ENCODE measurements around the gene WDR91.
"Not testable (repeated sequence)": the region's sequence is repeated elsewhere in the genome, so short reads cannot be mapped to it uniquely, and the experiment has no call there.

WDR91 gene

GRCh38 chr7:135179321-135179925 is 31.9 kb downstream of the WDR91 start:
- DNase-seq (ENCODE audit: low read depth in 2 of 2), result no peak

GRCh38 chr7:135178364-135178763 is 33.0 kb downstream of the WDR91 start:
- no peak for DNase-seq (ENCODE audit: low read depth in 2 of 2)

GRCh38 chr7:135177028-135177696 is 34.2 kb downstream of the WDR91 start:
- no peak for DNase-seq (ENCODE audit: low read depth in 2 of 2)

GRCh38 chr7:135175931-135176330 is 35.4 kb downstream of the WDR91 start:
- DNase-seq (ENCODE audit: low read depth in 2 of 2), result no peak

- DNase-seq (ENCODE audit: low read depth in 2 of 2), result no peak
Measured at GRCh38 chr7:135174941-135175340, 36.4 kb downstream of the WDR91 start.

GRCh38 chr7:135173916-135174315 is 37.4 kb downstream of the WDR91 start:
- DNase-seq (ENCODE audit: low read depth in 2 of 2), result not testable (repeated sequence)

GRCh38 chr7:135171581-135172291 is 39.6 kb downstream of the WDR91 start:
- DNase-seq (ENCODE audit: low read depth in 2 of 2), result not testable (repeated sequence)

GRCh38 chr7:135170998-135171481 is 40.3 kb downstream of the WDR91 start:
- not testable (repeated sequence) for DNase-seq (ENCODE audit: low read depth in 2 of 2)

- peak; percentile 90 to 93 for DNase-seq (ENCODE audit: low read depth in 2 of 2)
Measured at GRCh38 chr7:135170274-135170997, 40.9 kb downstream of the WDR91 start, which contains the start of gene CYREN. TSS of gene CYREN (minus strand) at chr7:135170707. CDS start at chr7:135168922, 1,785 bp downstream.

- no peak for DNase-seq (ENCODE audit: low read depth in 2 of 2)
Measured at GRCh38 chr7:135169964-135170273, 41.4 kb downstream of the WDR91 start.

- DNase-seq (ENCODE audit: low read depth in 2 of 2), result peak in 1 of 2 donors; percentile 49
Measured at GRCh38 chr7:135169141-135169963, 42.0 kb downstream of the WDR91 start.

GRCh38 chr7:135168489-135169140 is 42.7 kb downstream of the WDR91 start:
- DNase-seq (ENCODE audit: low read depth in 2 of 2), result no peak

GRCh38 chr7:135168001-135168400 is 43.3 kb downstream of the WDR91 start:
- no peak for DNase-seq (ENCODE audit: low read depth in 2 of 2)

- DNase-seq (ENCODE audit: low read depth in 2 of 2), result no peak
Measured at GRCh38 chr7:135167365-135167917, 43.9 kb downstream of the WDR91 start.

GRCh38 chr7:135166338-135166990 is 44.9 kb downstream of the WDR91 start:
- no peak for DNase-seq (ENCODE audit: low read depth in 2 of 2)

- DNase-seq (ENCODE audit: low read depth in 2 of 2), result no peak
Measured at GRCh38 chr7:135165862-135166261, 45.5 kb downstream of the WDR91 start.

GRCh38 chr7:135164357-135165061 is 46.8 kb downstream of the WDR91 start:
- no peak for DNase-seq (ENCODE audit: low read depth in 2 of 2)

- no peak for DNase-seq (ENCODE audit: low read depth in 2 of 2)
Measured at GRCh38 chr7:135162382-135163001, 48.8 kb downstream of the WDR91 start.

- DNase-seq (ENCODE audit: low read depth in 2 of 2), result no peak
Measured at GRCh38 chr7:135161669-135162068, 49.7 kb downstream of the WDR91 start.

All from activated CD4-positive, alpha-beta T cell treated with anti-CD3 and anti-CD28 coated beads for 24 hours (primary cell).